AG10803 (cell line): Measurements from ENCODE around the gene H2BK1.

Source experiments
- DNase-seq: peaks from one replicate; pipeline ENCODE4 v3.0.0; 2010; ENCODE audit warnings: low read depth
- H3K4me3 ChIP-seq: 2 replicates; pipeline ENCODE4 v1.5.1; 2011; ENCODE audit warnings: mild to moderate bottlenecking, low read length, control low read depth
- CTCF ChIP-seq: conservative IDR thresholded peaks from 2 replicates; pipeline ENCODE4 v1.5.1; 2011; ENCODE audit warnings: mild to moderate bottlenecking, low read length, control low read depth, inconsistent platforms

Gene H2BK1

GRCh38 chr7:151210087-151210854 is at the start of gene H2BK1:
Gene H2BK1, minus strand, starts transcription at chr7:151210488. Its CDS starts 170 bp downstream, at chr7:151210318.
- no peak for TF ChIP-seq CTCF
- no peak for DNase-seq
- H3K4me3 ChIP-seq = no peak within 1 kb of the TSS

- no peak for DNase-seq
- H3K4me3 ChIP-seq = no peak overlapping the region
- TF ChIP-seq CTCF = no peak
Observed at GRCh38 chr7:151257990-151258389, 47.7 kb upstream of the H2BK1 start.

- TF ChIP-seq CTCF = no peak
- H3K4me3 ChIP-seq = no peak overlapping the region
- DNase-seq = no peak
Observed at GRCh38 chr7:151256410-151257045, 46.2 kb upstream of the H2BK1 start.

- DNase-seq = no peak
- H3K4me3 ChIP-seq = no peak overlapping the region
- TF ChIP-seq CTCF = no peak
Observed at GRCh38 chr7:151255390-151255789, 45.1 kb upstream of the H2BK1 start.

- DNase-seq = no peak
- TF ChIP-seq CTCF = no peak
- H3K4me3 ChIP-seq = no peak overlapping the region
Observed at GRCh38 chr7:151254851-151255250, 44.6 kb upstream of the H2BK1 start.

GRCh38 chr7:151254316-151254715 is 44.0 kb upstream of the H2BK1 start:
- H3K4me3 ChIP-seq = no peak overlapping the region
- DNase-seq = no peak
- TF ChIP-seq CTCF = no peak

GRCh38 chr7:151252961-151253711 is 42.8 kb upstream of the H2BK1 start:
- DNase-seq = peak; percentile 19
- peak overlapping the region; percentile 73 for H3K4me3 ChIP-seq
- TF ChIP-seq CTCF = no peak
